Body of pancreas (tissue), 4 donors: ENCODE measurements around the gene CDH22. TPM values are rescaled to one million over a fixed set of nuclear protein-coding genes. Genes with fewer than 3 reads are reported as not detected.
A peak's percentile ranks its signal among the peaks of the same experiment; 100 is the strongest.

Experiments used
- ATAC-seq: fragments of 150-250 bp; one replicate; pipeline ENCODE4 v1.9.1; 2016
- DNase-seq, 4 donors: peaks; one replicate each; pipeline ENCODE4 v3.0.0-alpha.2; 2019
- H3K27ac ChIP-seq, 4 donors: fragments of 200-600 bp; sonication (generic); 1 replicate in 3 of 4; 2 replicates in 1 of 4; pipeline versions ENCODE4 v1.5.1 to v1.6.1; 2016 to 2019; ENCODE audit warnings: mild to moderate bottlenecking in 1 of 4, mixed read lengths in 1 of 4, moderate library complexity in 1 of 4
- H3K27me3 ChIP-seq, 2 donors: fragments of 200-600 bp; sonication (generic); one replicate each; pipeline ENCODE4 v1.6.0; 2016; ENCODE audit warnings: mild to moderate bottlenecking in 1 of 2
- H3K36me3 ChIP-seq, 2 donors: fragments of 200-600 bp; sonication (generic); replicated peaks in 1 of 2; 2 replicates each; pipeline ENCODE4 v1.5.1; 2016; ENCODE audit warnings: low read depth in 2 of 2; ENCODE audit not compliant: insufficient read depth in 1 of 2
- H3K4me1 ChIP-seq: fragments of 200-600 bp; sonication (generic); one replicate; pipeline ENCODE4 v1.6.0; 2016
- H3K4me3 ChIP-seq, 2 donors: fragments of 200-600 bp; sonication (generic); 1 replicate in 1 of 2; 2 replicates in 1 of 2; pipeline ENCODE4 v1.5.1; 2016 to 2019
- H3K9me3 ChIP-seq, 3 donors: fragments of 200-600 bp; sonication (generic); 1 replicate in 2 of 3; 2 replicates in 1 of 3; pipeline ENCODE4 v1.5.1; 2016
- POLR2A ChIP-seq, 3 donors: fragments of 450-650 bp; IDR thresholded peaks; one replicate each; pipeline ENCODE4 v1.6.1; 2016; ENCODE audit warnings: antibody characterized with exemption in 3 of 3, mild to moderate bottlenecking in 2 of 3
- WGBS, 2 donors: methylation state at CpG; one replicate each; pipeline ENCODE4 v1.1.5; 2017; 5-methylcytosine and 5-hydroxymethylcytosine counted together
- intact Hi-C: fragments of 100-400 bp; cut with DNase I; formaldehyde crosslinking; loops from one replicate; pipeline ENCODE4 v1.15.1; 2023
- total RNA-seq, 2 donors: library from RNA; depleted of rRNA; stranded (reverse); fragments of >200 nt; gene quantifications; one replicate each; pipeline ENCODE4 v1.1.0, GENCODE V29; 2016
- TF ChIP-seq, protein P1 (sequence below), 7 experiments: fragments of 450-650 bp in 4 of 7; fragments of 200-600 bp in 3 of 7; sonication (generic) in 3 of 7; IDR thresholded peaks; one replicate each; pipeline ENCODE4 v1.5.1; 2016 to 2019; ENCODE audit warnings: antibody characterized with exemption in 7 of 7

CDH22 gene
- total RNA-seq, 2 donors from 2014 or later, result 1.3 to 2.1 TPM

DNA sequence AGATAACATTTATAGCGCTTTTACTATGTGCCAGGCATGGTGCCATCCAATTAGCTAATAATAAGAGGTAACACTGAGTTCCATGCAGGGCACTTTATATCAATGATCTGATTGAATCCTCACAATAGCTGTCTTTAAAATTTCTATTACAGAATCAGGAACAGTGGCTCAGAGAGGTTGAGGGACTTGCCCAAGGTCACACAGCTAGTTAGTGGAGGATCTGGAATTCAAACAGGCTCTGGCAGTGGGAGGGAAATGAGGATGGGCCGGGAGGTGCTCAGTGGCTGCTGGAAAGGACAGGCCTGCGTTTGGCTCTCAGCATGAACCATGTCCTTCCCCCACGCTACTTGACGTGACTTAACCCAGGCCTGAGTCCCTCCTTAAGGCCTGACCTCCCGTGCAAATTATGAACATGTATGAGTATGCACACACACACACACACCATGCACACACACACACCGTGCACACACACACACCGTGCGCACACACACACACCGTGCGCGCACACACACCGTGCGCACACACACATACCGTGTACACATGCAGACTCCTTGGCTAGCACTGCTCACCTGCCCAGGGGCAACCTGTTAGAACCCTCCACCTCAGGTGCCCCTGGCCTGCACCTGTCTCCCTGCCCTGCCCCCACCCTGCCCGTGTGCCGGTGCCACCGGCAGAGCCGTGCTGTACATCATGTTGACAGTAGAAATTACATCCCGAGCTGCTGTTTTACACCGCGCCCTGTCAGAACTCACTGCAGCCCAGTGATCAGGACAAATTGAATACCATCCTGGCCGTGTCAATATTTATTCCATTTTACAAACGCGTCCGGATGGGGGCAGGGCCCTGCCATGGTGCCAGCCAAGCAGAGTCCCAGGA is 43.7 kb downstream of the CDH22 start:
- 64 to 70% methylated on average over 26 of the region's 26 CpGs for WGBS, 2 donors
- DNase-seq, result peak in 1 of 4 donors; percentile 12
- Histone ChIP-seq H3K4me1 (no peaks in the 10 kb centered on the region), H3K36me3 (no peaks in the 10 kb centered on the region), H3K4me3 (no peak overlapping the region), H3K27me3 (no peaks in the 10 kb centered on the region), H3K27ac (no peak overlapping the region), H3K9me3 (no peaks in the 10 kb centered on the region)
- TF ChIP-seq POLR2A (IDR thresholded peaks at IDR 0.05), result no peak
- TF ChIP-seq, protein P1, sequence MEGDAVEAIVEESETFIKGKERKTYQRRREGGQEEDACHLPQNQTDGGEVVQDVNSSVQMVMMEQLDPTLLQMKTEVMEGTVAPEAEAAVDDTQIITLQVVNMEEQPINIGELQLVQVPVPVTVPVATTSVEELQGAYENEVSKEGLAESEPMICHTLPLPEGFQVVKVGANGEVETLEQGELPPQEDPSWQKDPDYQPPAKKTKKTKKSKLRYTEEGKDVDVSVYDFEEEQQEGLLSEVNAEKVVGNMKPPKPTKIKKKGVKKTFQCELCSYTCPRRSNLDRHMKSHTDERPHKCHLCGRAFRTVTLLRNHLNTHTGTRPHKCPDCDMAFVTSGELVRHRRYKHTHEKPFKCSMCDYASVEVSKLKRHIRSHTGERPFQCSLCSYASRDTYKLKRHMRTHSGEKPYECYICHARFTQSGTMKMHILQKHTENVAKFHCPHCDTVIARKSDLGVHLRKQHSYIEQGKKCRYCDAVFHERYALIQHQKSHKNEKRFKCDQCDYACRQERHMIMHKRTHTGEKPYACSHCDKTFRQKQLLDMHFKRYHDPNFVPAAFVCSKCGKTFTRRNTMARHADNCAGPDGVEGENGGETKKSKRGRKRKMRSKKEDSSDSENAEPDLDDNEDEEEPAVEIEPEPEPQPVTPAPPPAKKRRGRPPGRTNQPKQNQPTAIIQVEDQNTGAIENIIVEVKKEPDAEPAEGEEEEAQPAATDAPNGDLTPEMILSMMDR (IDR thresholded peaks at IDR 0.05), result no peak
- intact Hi-C loops, result no loop called here
- no peak for ATAC-seq

DNA sequence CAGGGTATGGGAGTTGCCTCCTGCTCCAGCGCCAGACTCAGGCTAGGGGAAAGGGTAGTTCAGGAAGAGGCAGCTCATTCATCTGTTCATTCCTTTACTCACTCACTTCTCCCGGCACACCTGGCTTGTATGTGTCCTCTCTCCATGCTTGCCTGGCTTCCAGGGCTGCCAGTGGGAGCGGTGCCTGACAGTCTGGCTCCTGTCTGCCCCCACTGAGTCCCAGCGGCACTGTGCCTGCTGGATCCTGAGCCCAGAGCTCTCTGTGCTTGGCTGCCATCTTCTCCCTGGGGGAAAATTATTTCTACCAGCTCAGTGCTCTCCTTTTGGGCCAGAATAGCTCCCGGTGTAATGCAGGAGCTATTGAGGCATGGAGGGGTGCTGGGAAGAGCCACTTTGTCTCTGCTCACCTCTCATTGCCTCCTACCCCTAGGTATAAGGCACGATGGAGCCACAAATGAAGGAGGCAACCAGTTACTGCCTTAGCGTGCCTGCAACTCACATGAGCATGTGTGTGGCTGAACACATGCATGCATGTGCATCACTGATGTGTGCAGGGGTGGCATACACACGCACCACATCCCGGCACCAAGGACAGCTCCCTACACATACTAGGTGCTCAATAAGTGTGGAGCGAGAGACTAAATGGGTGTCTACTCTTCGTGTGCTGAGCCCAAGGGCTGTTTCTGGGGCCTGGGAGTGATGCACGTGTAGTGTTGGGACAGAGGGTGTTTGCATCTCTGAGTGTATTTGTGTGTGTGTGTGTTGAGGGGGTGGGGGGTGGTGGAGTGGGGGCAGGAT is 46.6 kb downstream of the CDH22 start:
- H3K36me3 ChIP-seq, result no peaks in the 10 kb centered on the region
- no peaks in the 10 kb centered on the region for H3K4me1 ChIP-seq
- no peaks in the 10 kb centered on the region for H3K9me3 ChIP-seq
- intact Hi-C loops, result no loop called here
- DNase-seq (no peak), ATAC-seq (no peak)
- H3K4me3 ChIP-seq, result no peak overlapping the region
- TF ChIP-seq POLR2A (IDR thresholded peaks at IDR 0.05), result no peak
- 75 to 76% methylated on average over 11 to 12 of the region's 12 CpGs for WGBS, 2 donors
- no peaks in the 10 kb centered on the region for H3K27me3 ChIP-seq
- H3K27ac ChIP-seq, result no peak overlapping the region

DNA sequence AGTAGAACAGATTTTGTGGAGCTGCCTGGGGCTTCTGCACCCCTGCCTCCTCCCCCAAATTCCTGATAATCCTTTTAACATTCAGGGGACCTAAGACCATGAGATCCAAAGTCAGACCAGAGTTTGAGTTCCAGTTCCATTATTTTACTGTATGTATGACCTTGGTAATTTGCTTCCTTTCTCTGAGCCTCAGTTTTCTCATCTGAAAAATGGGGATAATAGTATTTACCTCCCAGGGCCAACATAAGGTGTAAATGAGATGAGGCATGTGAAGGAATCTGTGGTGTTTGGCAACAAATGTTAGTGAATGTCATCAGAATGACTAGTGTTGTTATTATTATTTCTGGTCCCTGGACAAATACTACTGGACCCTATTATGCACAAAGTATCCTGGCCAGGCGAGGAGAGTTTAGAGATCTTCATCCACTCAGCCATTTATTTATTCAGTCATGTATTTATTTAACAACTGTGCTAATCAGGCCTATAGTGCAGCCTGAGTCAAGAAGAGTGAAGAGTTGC is 47.3 kb downstream of the CDH22 start:
- intact Hi-C loops, result no loop called here
- H3K36me3 ChIP-seq, result no peaks in the 10 kb centered on the region
- H3K27me3 ChIP-seq, result no peaks in the 10 kb centered on the region
- WGBS, 2 donors, result 80 to 100% methylated on average over 1 of the region's 1 CpG
- H3K4me1 ChIP-seq, result no peaks in the 10 kb centered on the region
- H3K9me3 ChIP-seq, result no peaks in the 10 kb centered on the region
- no peak for TF ChIP-seq POLR2A (IDR thresholded peaks at IDR 0.05)
- ATAC-seq (no peak), DNase-seq (no peak)
- H3K27ac ChIP-seq, result no peak overlapping the region
- H3K4me3 ChIP-seq, result no peak overlapping the region

DNA sequence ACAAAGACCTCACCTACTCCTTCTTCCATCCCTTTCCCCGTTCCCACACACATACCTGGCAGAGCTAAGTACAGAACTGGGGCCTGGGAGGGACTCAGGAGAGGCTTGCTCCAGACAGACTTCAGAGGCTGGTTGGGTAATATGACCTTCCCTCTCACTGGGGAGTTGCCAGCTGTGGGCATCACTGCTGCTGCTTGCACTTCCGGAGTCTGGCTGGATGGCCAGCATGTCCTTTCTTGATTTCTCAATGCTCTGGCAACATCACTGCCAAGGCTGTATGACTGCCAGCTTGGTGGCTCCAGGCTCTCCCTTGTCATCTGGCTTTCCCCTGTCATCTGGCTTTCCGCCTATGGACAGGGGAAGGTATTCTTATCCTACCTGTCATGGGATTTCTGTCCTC is 47.8 kb downstream of the CDH22 start:
- no peak overlapping the region for H3K4me3 ChIP-seq
- H3K27ac ChIP-seq, result no peak overlapping the region
- WGBS, 2 donors, result 81 to 92% methylated on average over 2 to 3 of the region's 3 CpGs
- no peak for ATAC-seq
- intact Hi-C loops, result no loop called here
- H3K4me1 ChIP-seq, result no peaks in the 10 kb centered on the region
- H3K27me3 ChIP-seq, result no peaks in the 10 kb centered on the region
- H3K9me3 ChIP-seq, result no peaks in the 10 kb centered on the region
- H3K36me3 ChIP-seq, result no peaks in the 10 kb centered on the region
- DNase-seq, result no peak
- TF ChIP-seq, protein P1 (IDR thresholded peaks at IDR 0.05), result no peak
- TF ChIP-seq POLR2A (IDR thresholded peaks at IDR 0.05), result no peak

DNA sequence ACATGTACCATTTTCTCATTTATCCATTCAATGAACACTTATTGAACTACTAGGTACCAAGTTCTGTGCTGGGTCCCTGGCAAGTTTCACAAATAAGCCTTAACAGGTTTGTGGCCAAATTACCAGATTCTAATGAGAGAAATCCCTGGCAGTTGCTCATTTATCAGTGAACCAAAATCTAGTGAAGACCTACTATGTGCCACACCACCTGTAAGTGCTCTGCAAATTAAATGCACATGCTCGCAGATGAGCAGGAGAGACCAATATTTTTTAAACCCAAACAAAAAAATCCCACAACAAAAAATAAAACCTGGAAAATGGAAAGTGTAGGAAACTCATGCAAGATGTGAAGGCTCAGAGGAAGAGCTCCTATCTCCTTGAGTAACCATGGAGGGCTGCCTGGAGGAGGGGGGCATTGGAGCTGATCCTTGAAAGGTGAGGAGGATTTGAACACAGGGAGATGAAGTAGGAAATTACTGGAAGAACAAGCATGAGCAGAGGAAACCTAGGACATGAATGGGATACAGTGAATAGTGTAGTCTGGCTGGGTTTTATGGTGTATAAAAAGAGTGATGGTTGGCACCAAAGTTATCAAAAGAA is 48.9 kb downstream of the CDH22 start:
- intact Hi-C loops, result no loop called here
- Histone ChIP-seq H3K36me3 (no peaks in the 10 kb centered on the region), H3K27ac (no peak overlapping the region), H3K4me3 (no peak overlapping the region), H3K27me3 (no peaks in the 10 kb centered on the region), H3K9me3 (no peaks in the 10 kb centered on the region), H3K4me1 (no peaks in the 10 kb centered on the region)
- 88 to 90% methylated on average over 1 of the region's 1 CpG for WGBS, 2 donors
- ATAC-seq (no peak), DNase-seq (no peak)
- TF ChIP-seq, protein P1 (IDR thresholded peaks at IDR 0.05), result no peak
- no peak for TF ChIP-seq POLR2A (IDR thresholded peaks at IDR 0.05)
